ENCODE data around the gene ZFPL1. TPM values are rescaled to one million over a fixed set of nuclear protein-coding genes. Genes with fewer than 3 reads are reported as not detected.

The ZFPL1 gene
- total and polyA plus RNA-seq, 4 donors = 34.5 to 45.8 (median 35.2) TPM

DNA sequence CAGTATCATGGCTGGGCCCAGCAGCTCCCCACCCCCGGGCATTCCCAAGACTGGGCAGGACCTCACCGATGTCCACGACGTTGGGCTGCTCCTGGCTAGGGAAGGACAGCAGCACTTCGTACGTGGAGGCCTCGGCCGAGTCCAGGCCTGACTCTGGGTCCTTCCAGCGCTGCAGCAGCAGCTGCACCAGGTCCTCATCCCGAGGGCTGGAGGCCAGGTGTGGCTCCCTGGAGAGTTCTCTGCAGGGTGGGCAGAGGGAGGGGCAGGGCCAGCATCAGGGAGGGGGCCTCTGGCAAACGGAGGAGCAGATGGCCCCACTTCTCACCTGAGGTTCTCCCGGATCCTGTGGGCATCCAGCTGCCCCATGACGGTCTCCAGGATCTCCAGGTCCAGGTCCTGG lies 26.0 kb upstream of the ZFPL1 start:
- Histone ChIP-seq H3K27me3 (ENCODE audit: control insufficient read depth in 3 of 3, insufficient read depth in 3 of 3, low read length in 2 of 3) (no peaks in the 10 kb centered on the region), H3K9ac (ENCODE audit: insufficient read depth in 1 of 2, low read length in 2 of 2) (no peak overlapping the region), H3K4me1 (ENCODE audit: control insufficient read depth in 5 of 5, insufficient read depth in 5 of 5, low read length in 5 of 5) (no peaks in the 10 kb centered on the region), H3K9me3 (ENCODE audit: control insufficient read depth in 4 of 4, insufficient read depth in 3 of 4, low read length in 3 of 4) (no peaks in the 10 kb centered on the region), H3K36me3 (ENCODE audit: control insufficient read depth in 4 of 4, insufficient read depth in 4 of 4, low read length in 4 of 4) (no peaks in the 10 kb centered on the region), H3K27ac (ENCODE audit: low read depth in 1 of 2, low read length in 1 of 2) (no peak overlapping the region), H3K4me3 (no peak overlapping the region)
- WGBS, 2 donors = 76 to 89% methylated on average over 13 of the region's 13 CpGs
- no peak for DNase-seq
- no peak for ATAC-seq (ENCODE audit: insufficient read depth, low FRiP score)
- TF ChIP-seq, protein P1, sequence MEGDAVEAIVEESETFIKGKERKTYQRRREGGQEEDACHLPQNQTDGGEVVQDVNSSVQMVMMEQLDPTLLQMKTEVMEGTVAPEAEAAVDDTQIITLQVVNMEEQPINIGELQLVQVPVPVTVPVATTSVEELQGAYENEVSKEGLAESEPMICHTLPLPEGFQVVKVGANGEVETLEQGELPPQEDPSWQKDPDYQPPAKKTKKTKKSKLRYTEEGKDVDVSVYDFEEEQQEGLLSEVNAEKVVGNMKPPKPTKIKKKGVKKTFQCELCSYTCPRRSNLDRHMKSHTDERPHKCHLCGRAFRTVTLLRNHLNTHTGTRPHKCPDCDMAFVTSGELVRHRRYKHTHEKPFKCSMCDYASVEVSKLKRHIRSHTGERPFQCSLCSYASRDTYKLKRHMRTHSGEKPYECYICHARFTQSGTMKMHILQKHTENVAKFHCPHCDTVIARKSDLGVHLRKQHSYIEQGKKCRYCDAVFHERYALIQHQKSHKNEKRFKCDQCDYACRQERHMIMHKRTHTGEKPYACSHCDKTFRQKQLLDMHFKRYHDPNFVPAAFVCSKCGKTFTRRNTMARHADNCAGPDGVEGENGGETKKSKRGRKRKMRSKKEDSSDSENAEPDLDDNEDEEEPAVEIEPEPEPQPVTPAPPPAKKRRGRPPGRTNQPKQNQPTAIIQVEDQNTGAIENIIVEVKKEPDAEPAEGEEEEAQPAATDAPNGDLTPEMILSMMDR (IDR thresholded peaks at IDR 0.05; ENCODE audit: control extremely low read depth, extremely low read depth) = no peak

DNA sequence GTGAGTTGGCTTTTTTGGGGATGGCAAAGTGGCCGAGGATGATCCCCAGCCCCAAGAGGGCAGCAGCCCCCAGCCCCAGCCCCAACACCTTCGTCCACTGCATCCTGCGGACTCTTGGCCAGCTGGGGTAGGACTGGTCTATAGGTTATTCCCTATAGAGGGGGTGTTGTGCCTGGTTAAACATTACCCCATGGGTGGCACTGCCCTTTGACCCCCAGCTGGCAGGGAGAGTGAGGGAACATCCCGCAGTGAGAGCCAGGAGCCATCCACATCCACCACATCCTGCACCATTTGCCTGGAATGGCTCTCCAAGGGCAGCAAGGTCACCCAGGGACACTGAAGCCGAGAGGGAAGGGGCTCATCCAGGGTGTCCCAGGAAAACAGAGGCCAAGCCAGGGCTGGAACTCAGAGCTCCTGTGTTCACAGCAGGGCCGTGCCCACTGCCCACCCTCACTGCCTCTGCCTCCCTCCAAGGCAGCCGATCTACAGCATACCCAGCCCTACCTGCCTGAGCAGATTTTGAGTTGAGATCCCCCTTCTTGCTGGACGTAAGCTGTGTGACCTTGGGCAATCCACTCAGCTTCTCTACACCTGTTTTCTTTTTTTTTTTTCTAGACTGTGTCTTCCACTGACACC lies 25.5 kb upstream of the ZFPL1 start, which contains the start of gene NAALADL1:
Gene NAALADL1, minus strand, starts transcription at position 135 of the 636 bp plus-strand sequence. Its CDS starts 32 bp downstream, at position 103.
- ATAC-seq (ENCODE audit: insufficient read depth, low FRiP score) (no peak), DNase-seq (no peak)
- TF ChIP-seq, protein P1 (IDR thresholded peaks at IDR 0.05; ENCODE audit: control extremely low read depth, extremely low read depth) = no peak

DNA sequence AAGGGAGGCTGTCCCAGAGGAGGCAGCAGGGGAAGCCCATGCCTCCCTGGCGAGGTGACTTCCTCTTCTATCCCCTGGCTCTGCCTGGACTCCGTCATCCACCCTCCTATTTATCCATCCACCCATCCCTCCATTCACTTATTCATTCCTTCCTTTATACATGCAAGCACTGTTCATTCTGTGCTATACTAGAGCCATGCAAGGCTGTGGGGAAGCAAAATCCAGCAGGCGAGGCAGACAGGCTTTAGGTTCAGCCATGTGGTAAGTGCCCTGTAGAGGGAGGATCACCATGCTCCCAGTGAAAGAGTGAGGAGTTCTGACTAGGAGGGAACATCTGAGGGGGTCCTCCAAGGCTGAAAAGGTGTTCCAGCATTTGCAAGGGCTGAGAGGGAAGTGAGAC lies 24.5 kb upstream of the ZFPL1 start:
- WGBS, 2 donors = 47 to 54% methylated on average over 3 of the region's 3 CpGs
- no peak overlapping the region for H3K4me3 ChIP-seq
- TF ChIP-seq, protein P1 (IDR thresholded peaks at IDR 0.05; ENCODE audit: control extremely low read depth, extremely low read depth) = no peak
- no peak for DNase-seq
- no peaks in the 10 kb centered on the region for H3K27me3 ChIP-seq (ENCODE audit: control insufficient read depth in 3 of 3, insufficient read depth in 3 of 3, low read length in 2 of 3)
- no peaks in the 10 kb centered on the region for H3K9me3 ChIP-seq (ENCODE audit: control insufficient read depth in 4 of 4, insufficient read depth in 3 of 4, low read length in 3 of 4)
- H3K4me1 ChIP-seq (ENCODE audit: control insufficient read depth in 5 of 5, insufficient read depth in 5 of 5, low read length in 5 of 5) = no peaks in the 10 kb centered on the region
- H3K9ac ChIP-seq (ENCODE audit: insufficient read depth in 1 of 2, low read length in 2 of 2) = no peak overlapping the region
- no peak overlapping the region for H3K27ac ChIP-seq (ENCODE audit: low read depth in 1 of 2, low read length in 1 of 2)
- no peak for ATAC-seq (ENCODE audit: insufficient read depth, low FRiP score)
- H3K36me3 ChIP-seq (ENCODE audit: control insufficient read depth in 4 of 4, insufficient read depth in 4 of 4, low read length in 4 of 4) = no peaks in the 10 kb centered on the region

More for the DNA sequence above, 25.5 kb upstream of the ZFPL1 start, which contains the start of gene NAALADL1:
- 79 to 83% methylated on average over 8 of the region's 8 CpGs for WGBS, 2 donors
- H3K4me3 ChIP-seq = no peak within 1 kb of the TSS
- no peaks in the 10 kb centered on the region for H3K27me3 ChIP-seq (ENCODE audit: control insufficient read depth in 3 of 3, insufficient read depth in 3 of 3, low read length in 2 of 3)
- H3K36me3 ChIP-seq (ENCODE audit: control insufficient read depth in 4 of 4, insufficient read depth in 4 of 4, low read length in 4 of 4) = no peaks in the 10 kb centered on the region
- no peaks in the 10 kb centered on the region for H3K9me3 ChIP-seq (ENCODE audit: control insufficient read depth in 4 of 4, insufficient read depth in 3 of 4, low read length in 3 of 4)
- no peak within 1 kb of the TSS for H3K27ac ChIP-seq (ENCODE audit: low read depth in 1 of 2, low read length in 1 of 2)
- no peaks in the 10 kb centered on the region for H3K4me1 ChIP-seq (ENCODE audit: control insufficient read depth in 5 of 5, insufficient read depth in 5 of 5, low read length in 5 of 5)
- no peak within 1 kb of the TSS for H3K9ac ChIP-seq (ENCODE audit: insufficient read depth in 1 of 2, low read length in 2 of 2)

Data from lung (tissue), 12 donors.